Measurements from ENCODE around the gene ADAM21. TPM values are rescaled to one million over a fixed set of nuclear protein-coding genes. Genes with fewer than 3 reads are reported as not detected.

Gene ADAM21
- total and polyA plus RNA-seq, 2 of the 13 experiments (the other 11 are each of a cell fraction or from before 2014, with no cell fraction given), result 0.03 to 0.07 TPM

GRCh38 chr14:70448633-70449340 is 3.2 kb upstream of the ADAM21 start (continued):
- TF ChIP-seq MXD4 (CRISPR knock-in tag; IDR thresholded peaks at IDR 0.05) (no peak; the same call in 1 of the 2 replicates), HBP1 (CRISPR knock-in tag; IDR thresholded peaks at IDR 0.05; ENCODE audit: low read depth) (no peak), ZNF614 (CRISPR knock-in tag; IDR thresholded peaks at IDR 0.05; ENCODE audit: borderline replicate concordance) (peak; percentile 95; the same call in 1 of the 2 replicates), AKNA (CRISPR knock-in tag; IDR thresholded peaks at IDR 0.05; ENCODE audit: borderline replicate concordance) (0 out of 2 replicates have a peak, but pooled peaks have one; percentile 62), PAF1 (CRISPR knock-in tag; IDR thresholded peaks at IDR 0.05) (no peak), ZBTB43 (CRISPR knock-in tag; conservative IDR thresholded peaks at IDR 0.05) (0 out of 2 replicates have a peak, but pooled peaks have one; percentile 24), RARG (CRISPR knock-in tag; IDR thresholded peaks at IDR 0.05; ENCODE audit: low read depth) (no peak), CBX2 (IDR thresholded peaks at IDR 0.05; ENCODE audit: low read depth, low read length) (no peak), CBX2 (CRISPR knock-in tag; IDR thresholded peaks at IDR 0.05; ENCODE audit: low read depth) (no peak), ZNF331 (CRISPR knock-in tag; IDR thresholded peaks at IDR 0.05) (peak; percentile 96), PAXIP1 (CRISPR knock-in tag; conservative IDR thresholded peaks at IDR 0.05) (peak; percentile 72), MIER2 (CRISPR knock-in tag; IDR thresholded peaks at IDR 0.05) (peak; percentile 64; the same call in 1 of the 2 replicates), IKZF1 (IDR thresholded peaks at IDR 0.05) (no peak), ZNF644 (CRISPR knock-in tag; IDR thresholded peaks at IDR 0.05; ENCODE audit: low read depth) (peak; percentile 97), ZNF878 (CRISPR knock-in tag; IDR thresholded peaks at IDR 0.05) (no peak), EHMT2 (IDR thresholded peaks at IDR 0.05; ENCODE audit: borderline replicate concordance, low read depth, low read length) (peak; percentile 82), THRA (CRISPR knock-in tag; IDR thresholded peaks at IDR 0.05; ENCODE audit: borderline replicate concordance) (peak; percentile 80; the same call in 1 of the 2 replicates)

Data from HepG2 (cell line).